T-helper 9 cell (primary cell): ENCODE results near the gene MIS18A.
"Not testable (repeated sequence)": the region's sequence is repeated elsewhere in the genome, so short reads cannot be mapped to it uniquely, and the experiment has no call there.

ENCODE experiments used
- DNase-seq: peaks from one replicate; pipeline ENCODE4 v3.0.0-alpha.2; 2020
- total RNA-seq, 2 donors: gene quantifications; one replicate each; lab custom pipeline; 2026; lab: John Stamatoyannopoulos, UW

MIS18A gene
- total RNA-seq = 2.7 to 8.6 reads per million in 2 donors

- DNase-seq = peak; percentile 94
These were observed at the start of gene MIS18A for GRCh38 chr21:32278518-32279376. TSS of gene MIS18A (minus strand) at chr21:32279049. CDS start at chr21:32279014, 35 bp downstream.

- DNase-seq = no peak
These were observed 49.7 kb upstream of the MIS18A start for GRCh38 chr21:32328595-32328994.

- DNase-seq = no peak
These were observed 46.9 kb upstream of the MIS18A start for GRCh38 chr21:32325706-32326105.

GRCh38 chr21:32322676-32323075, 43.8 kb upstream of the MIS18A start:
- DNase-seq = no peak

- DNase-seq = no peak
These were observed 43.3 kb upstream of the MIS18A start for GRCh38 chr21:32322103-32322502.

GRCh38 chr21:32321480-32321879, 42.6 kb upstream of the MIS18A start:
- DNase-seq = no peak

- no peak for DNase-seq
These were observed 41.9 kb upstream of the MIS18A start for GRCh38 chr21:32320726-32321125.

GRCh38 chr21:32320059-32320458, 41.2 kb upstream of the MIS18A start:
- DNase-seq = no peak

- DNase-seq = no peak
These were observed 40.2 kb upstream of the MIS18A start for GRCh38 chr21:32319012-32319411.

- no peak for DNase-seq
These were observed 38.9 kb upstream of the MIS18A start for GRCh38 chr21:32317726-32318125.

GRCh38 chr21:32316361-32317215, 37.7 kb upstream of the MIS18A start:
- DNase-seq = no peak

GRCh38 chr21:32315511-32316281, 36.8 kb upstream of the MIS18A start:
- no peak for DNase-seq

GRCh38 chr21:32314806-32315205, 36.0 kb upstream of the MIS18A start:
- DNase-seq = no peak

GRCh38 chr21:32312976-32313375, 34.1 kb upstream of the MIS18A start:
- DNase-seq = no peak

- DNase-seq = no peak
These were observed 33.5 kb upstream of the MIS18A start for GRCh38 chr21:32312326-32312725.

- no peak for DNase-seq
These were observed 32.8 kb upstream of the MIS18A start for GRCh38 chr21:32311621-32312020.

GRCh38 chr21:32310976-32311375, 32.1 kb upstream of the MIS18A start:
- DNase-seq = not testable (repeated sequence)

- no peak for DNase-seq
These were observed 31.1 kb upstream of the MIS18A start for GRCh38 chr21:32309906-32310460.

- no peak for DNase-seq
These were observed 29.8 kb upstream of the MIS18A start for GRCh38 chr21:32308696-32309095.

GRCh38 chr21:32307706-32308105, 28.9 kb upstream of the MIS18A start:
- DNase-seq = no peak

GRCh38 chr21:32306021-32306780, 27.4 kb upstream of the MIS18A start:
- DNase-seq = no peak

- DNase-seq = no peak
These were observed 26.1 kb upstream of the MIS18A start for GRCh38 chr21:32304998-32305397.
